HepG2 (cell line): Measurements from ENCODE around the gene CD300C. TPM values are rescaled to one million over a fixed set of nuclear protein-coding genes. Genes with fewer than 3 reads are reported as not detected.
A peak's percentile ranks its signal among the peaks of the same experiment; 100 is the strongest.

Experiments used
- ATAC-seq: fragments of 200-7000 bp; cut with Tn5 transposase; 3 replicates; pipeline ENCODE4 v1.9.1; 2020; ENCODE audit warnings: mild to moderate bottlenecking, moderate library complexity
- BruUV-seq: library from RNA; stranded (reverse); fragments of 400-500 nt; replicated peaks from 2 replicates; lab custom pipeline; 2021; lab: Mats Ljungman, UMichigan
- CTCF ChIA-PET: fragments of 300-600 bp; formaldehyde crosslinking; extraction: SDS; loops from one replicate; lab custom pipeline; 2021; ENCODE audit warnings: low total read pairs, inconsistent platforms, low intra/inter-chr PET ratio; lab: Yijun Ruan, JAX
- POLR2A ChIA-PET: fragments of 350-600 bp; sonication (Branson Sonifier 250); formaldehyde crosslinking; loops from one replicate; lab custom pipeline; 2020; ENCODE audit warnings: antibody characterized with exemption, inconsistent platforms; lab: Yijun Ruan, JAX
- DNase-seq: peaks from one replicate; pipeline ENCODE4 v3.0.0-alpha.2; 2015; ENCODE audit warnings: low spot score
- FAIRE-seq: peaks from 3 replicates; lab custom pipeline; 2011; peaks lifted over from hg19 to GRCh38; lab: Jason Lieb, UNC
- H2AFZ ChIP-seq: one replicate; pipeline ENCODE4 v1.6.1; 2011; ENCODE audit warnings: low read length, inconsistent platforms
- H3K27ac ChIP-seq: fragments of 300-600 bp; 3 replicates; pipeline ENCODE4 v1.8.0; 2011; ENCODE audit warnings: mixed run types, mild to moderate bottlenecking, mixed read lengths, low read length, inconsistent platforms; ENCODE audit not compliant: insufficient read depth; ENCODE audit errors: extremely low read length
- H3K27me3 ChIP-seq, 2 experiments: fragments of 200-600 bp in 1 of 2; 2 replicates in 1 of 2; 3 replicates in 1 of 2; pipeline versions ENCODE4 v1.6.0 to v1.8.0; 2011; ENCODE audit warnings: low read length in 2 of 2, mild to moderate bottlenecking in 2 of 2, moderate library complexity in 2 of 2, inconsistent platforms in 1 of 2; ENCODE audit not compliant: insufficient read depth in 2 of 2, control insufficient read depth in 1 of 2
- H3K36me3 ChIP-seq, 2 experiments: fragments of 200-600 bp in 1 of 2; replicated peaks in 1 of 2; 2 replicates in 1 of 2; 3 replicates in 1 of 2; pipeline versions ENCODE4 v1.5.1 to v1.8.0; 2011; ENCODE audit warnings: low read length in 2 of 2, inconsistent platforms in 1 of 2; ENCODE audit not compliant: insufficient read depth in 2 of 2, control insufficient read depth in 1 of 2
- H3K4me1 ChIP-seq: 2 replicates; pipeline ENCODE4 v1.5.1; 2012; ENCODE audit warnings: low read length, inconsistent platforms; ENCODE audit not compliant: insufficient read depth
- H3K4me2 ChIP-seq: 2 replicates; pipeline ENCODE4 v1.6.0; 2011; ENCODE audit warnings: low read depth, low read length, inconsistent platforms
- H3K4me3 ChIP-seq, 3 experiments: fragments of 200-600 bp in 1 of 3; sonication (generic), shearing (Covaris generic) in 1 of 3; replicated peaks in 1 of 3; 2 replicates each; pipeline ENCODE4 v1.5.1; 2011 to 2016; ENCODE audit warnings: low read length in 3 of 3, inconsistent platforms in 2 of 3, low read depth in 2 of 3, mild to moderate bottlenecking in 2 of 3, control low read depth in 1 of 3, mixed read lengths in 1 of 3; ENCODE audit not compliant: insufficient read depth in 1 of 3
- H3K79me2 ChIP-seq: one replicate; pipeline ENCODE4 v1.6.1; 2011; ENCODE audit warnings: low read length, inconsistent platforms; ENCODE audit not compliant: insufficient read depth
- H3K9ac ChIP-seq: 2 replicates; pipeline ENCODE4 v1.6.0; 2011; ENCODE audit warnings: mild to moderate bottlenecking, low read depth, low read length, inconsistent platforms; ENCODE audit not compliant: insufficient read depth
- H3K9me3 ChIP-seq: 2 replicates; pipeline ENCODE4 v1.5.1; 2012; ENCODE audit warnings: mild to moderate bottlenecking, low read length
- H4K20me1 ChIP-seq: 2 replicates; pipeline ENCODE4 v1.6.0; 2011; ENCODE audit warnings: inconsistent platforms, mild to moderate bottlenecking, low read length, moderate library complexity; ENCODE audit not compliant: insufficient read depth
- ATF7 ChIP-seq, 2 experiments: fragments of 450-650 bp in 1 of 2; sonication (generic) in 1 of 2; formaldehyde crosslinking in 1 of 2; IDR thresholded peaks; 2 replicates each; pipeline versions ENCODE4 v1.4.0 to v1.6.1; 2016 to 2020; ENCODE audit warnings: antibody characterized with exemption in 1 of 2, mild to moderate bottlenecking in 1 of 2, missing genetic modification reagents in 1 of 2
- FOXK1 ChIP-seq: sonication (generic); formaldehyde crosslinking; IDR thresholded peaks from 2 replicates; pipeline ENCODE4 v1.4.0; 2020; ENCODE audit warnings: low read depth, missing genetic modification reagents, borderline replicate concordance
- PAF1 ChIP-seq: IDR thresholded peaks from 2 replicates; pipeline ENCODE4 v1.6.1; 2016; ENCODE audit warnings: missing genetic modification reagents, missing compliant biosample characterization
- PHF20 ChIP-seq: sonication (generic); formaldehyde crosslinking; IDR thresholded peaks from 2 replicates; pipeline ENCODE4 v1.5.0; 2020; ENCODE audit warnings: mild to moderate bottlenecking, missing genetic modification reagents
- SATB2 ChIP-seq: sonication (generic); formaldehyde crosslinking; IDR thresholded peaks from 2 replicates; pipeline ENCODE4 v1.5.0; 2020; ENCODE audit warnings: missing genetic modification reagents
- SMARCE1 ChIP-seq: fragments of 450-650 bp; IDR thresholded peaks from 2 replicates; pipeline ENCODE4 v1.6.1; 2017; ENCODE audit warnings: borderline replicate concordance
- WGBS: methylation state at CpG from one replicate; pipeline ENCODE4 v1.1.6; 2017; ENCODE audit warnings: low lambda C conversion rate; 5-methylcytosine and 5-hydroxymethylcytosine counted together
- in situ Hi-C: cut with HindIII; loops from 2 replicates; pipeline ENCODE4 v1.10.0; 2017; ENCODE audit warnings: low pct_unique_long_range_greater_than_20kb; ENCODE audit not compliant: extremely low pct_ligation_motif_present
- intact Hi-C: fragments of 100-400 bp; cut with micrococcal nuclease; formaldehyde crosslinking; loops from one replicate; pipeline ENCODE4 v1.10.0; 2022; ENCODE audit not compliant: unreplicated experiment
- polyA plus RNA-seq, 8 experiments: library from polyadenylated mRNA; depleted of rRNA in 3 of 8; stranded (reverse) in 7 of 8; unstranded in 1 of 8; fragments of >200 nt; fragmentation: Illumina TruSeq in 4 of 8; extraction: Trizol in 4 of 8; gene quantifications; 2 replicates each; pipeline versions ENCODE4 v1.2.1 to v1.2.3, GENCODE V29; 2011 to 2016; ENCODE audit warnings: low read depth in 4 of 8, missing spikeins in 1 of 8, mixed read lengths in 1 of 8; ENCODE audit not compliant: insufficient read depth in 1 of 8
- total RNA-seq, 5 experiments: library from RNA; depleted of rRNA; stranded (reverse); fragments of >200 nt; fragmentation: Illumina TruSeq; extraction: Trizol; gene quantifications; 2 replicates each; pipeline ENCODE4 v1.2.3, GENCODE V29; 2016; ENCODE audit warnings: low read depth in 1 of 5

CD300C gene
- total and polyA plus RNA-seq, 2 of the 13 experiments (the other 11 are each of a cell fraction or from before 2014, with no cell fraction given) = not detected

- H3K4me2 ChIP-seq = no peak overlapping the region
- H3K9ac ChIP-seq = no peak overlapping the region
- FAIRE-seq = no peak
- H3K9me3 ChIP-seq = no peaks in the 10 kb centered on the region
- no TSS peak for BruUV-seq
- no peak overlapping the region for H3K4me3 ChIP-seq
- POLR2A ChIA-PET = no interaction called here
- DNase-seq = no peak
- no peaks in the 10 kb centered on the region for H3K4me1 ChIP-seq
- intact Hi-C loops (no loop called here), in situ Hi-C loops (no loop called here)
- no peak for TF ChIP-seq SATB2 (CRISPR knock-in tag)
- no peak for TF ChIP-seq FOXK1 (CRISPR knock-in tag)
- TF ChIP-seq ATF7 (IDR thresholded peaks at IDR 0.05) = peak; percentile 47
- TF ChIP-seq ATF7 (CRISPR knock-in tag; IDR thresholded peaks at IDR 0.05) = no peak
- no peak for TF ChIP-seq PAF1 (CRISPR knock-in tag)
- TF ChIP-seq, all 625 proteins: peak for 1
- H3K27me3 ChIP-seq = peaks cover 0 to 14% of the 10 kb centered on the region in 2 experiments; a peak in 1 of 5 replicates
- no peak for ATAC-seq
- WGBS = 29% methylated on average over 6 of the region's 6 CpGs
- H3K36me3 ChIP-seq = no peaks in the 10 kb centered on the region
- H2AFZ ChIP-seq = no peak overlapping the region
- CTCF ChIA-PET = no interaction called here
- no peaks in the 10 kb centered on the region for H4K20me1 ChIP-seq
- H3K27ac ChIP-seq = no peak overlapping the region
- H3K79me2 ChIP-seq = no peaks in the 10 kb centered on the region
These were observed 49.3 kb upstream of the CD300C start for GRCh38 chr17:74595037-74595750.

DNA sequence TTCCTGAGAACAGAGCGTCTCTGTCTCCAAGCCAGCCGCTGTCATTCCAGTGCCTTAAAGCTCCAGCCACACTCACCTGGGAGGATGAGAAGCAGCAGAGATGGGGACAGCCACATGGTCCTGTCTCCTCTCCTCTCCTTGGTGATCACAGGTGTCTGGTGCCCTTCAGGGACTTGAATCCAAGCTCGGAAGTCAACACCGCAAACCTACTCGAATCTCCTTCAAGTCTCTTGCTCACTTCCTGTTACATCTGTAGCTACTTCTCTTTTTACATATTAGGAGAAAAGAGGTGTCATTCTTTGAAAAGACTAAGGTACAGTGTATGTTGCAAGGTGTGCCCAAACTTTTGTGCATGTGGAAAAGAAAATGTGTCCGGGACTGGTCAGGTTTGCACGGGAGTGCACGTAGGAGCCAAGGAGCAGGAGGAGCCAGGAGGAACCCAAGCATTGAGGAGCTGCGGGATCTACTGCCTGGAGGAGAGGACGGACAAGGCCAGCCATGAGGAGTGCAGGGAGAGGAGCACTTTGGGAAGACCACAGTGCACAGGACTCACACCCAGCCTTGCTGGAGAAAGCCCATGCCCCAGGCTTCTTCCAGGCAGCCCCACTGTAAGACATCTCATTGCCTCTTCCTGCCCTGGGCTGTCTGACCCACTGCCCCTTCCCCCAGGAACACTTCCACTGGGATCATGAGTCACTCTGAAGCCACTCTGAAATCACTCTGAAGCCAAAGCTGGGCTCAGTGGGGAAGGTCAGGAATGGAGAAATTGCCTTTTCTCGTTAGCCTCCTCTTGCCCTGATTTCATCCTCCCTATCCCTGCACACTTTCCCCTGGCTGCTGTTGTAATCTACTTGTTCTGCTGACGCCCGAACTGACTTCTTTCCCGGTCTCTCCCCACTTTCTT, 46.4 kb upstream of the CD300C start, which contains the start of gene CD300LD:
CD300LD (minus strand) TSS at position 197 of the 904 bp plus-strand sequence; CDS start at position 116, 81 bp downstream.
- TF ChIP-seq PHF20 (CRISPR knock-in tag) (no peak), SMARCE1 (no peak)
- TF ChIP-seq, all 625 proteins: peak for 0
- Histone ChIP-seq H3K79me2 (no peaks in the 10 kb centered on the region), H3K36me3 (no peaks in the 10 kb centered on the region), H3K27ac (no peak within 1 kb of the TSS), H3K27me3 (peaks cover 0 to 17% of the 10 kb centered on the region in 2 experiments; a peak in 2 of 5 replicates), H4K20me1 (no peaks in the 10 kb centered on the region), H3K9me3 (no peaks in the 10 kb centered on the region), H3K4me2 (no peak within 1 kb of the TSS), H3K4me3 (no peak within 1 kb of the TSS), H3K4me1 (no peaks in the 10 kb centered on the region), H2AFZ (no peak within 1 kb of the TSS), H3K9ac (no peak within 1 kb of the TSS)
- intact Hi-C loops (no loop called here), in situ Hi-C loops (no loop called here)
- WGBS = 21% methylated on average over 14 of the region's 14 CpGs
- FAIRE-seq (no peak), DNase-seq (no peak), ATAC-seq (no peak)
- no TSS peak for BruUV-seq
- ChIA-PET POLR2A (no interaction called here), CTCF (no interaction called here)
